Panc1 (cell line): ENCODE measurements around the gene PCMTD2. TPM values are rescaled to one million over a fixed set of nuclear protein-coding genes. Genes with fewer than 3 reads are reported as not detected.
A peak's percentile ranks its signal among the peaks of the same experiment; 100 is the strongest.

ENCODE experiments used
- ATAC-seq: fragments of 200-7000 bp; cut with Tn5 transposase; 2 replicates; pipeline ENCODE4 v1.9.1; 2020; ENCODE audit warnings: mild to moderate bottlenecking, moderate library complexity
- BruUV-seq: library from RNA; stranded (reverse); fragments of 400-500 nt; replicated peaks from 2 replicates; lab custom pipeline; 2021; lab: Mats Ljungman, UMichigan
- CTCF ChIA-PET: fragments of 300-600 bp; sonication (Branson Sonifier 250); formaldehyde crosslinking; loops from one replicate; lab custom pipeline; 2022; ENCODE audit warnings: antibody characterized with exemption; lab: Charles Lee
- POLR2A ChIA-PET: fragments of 300-600 bp; sonication (Branson Sonifier 250); formaldehyde crosslinking; loops from one replicate; lab custom pipeline; 2022; ENCODE audit warnings: antibody characterized with exemption; lab: Charles Lee
- DNase-seq: peaks from one replicate; pipeline ENCODE4 v3.0.0-alpha.2; 2010; ENCODE audit warnings: low read depth, low spot score
- H3K27ac ChIP-seq: 2 replicates; pipeline ENCODE4 v1.5.1; 2011; ENCODE audit warnings: mild to moderate bottlenecking, low read length, inconsistent platforms
- H3K27me3 ChIP-seq: fragments of 200-500 bp; sonication (Bioruptor generic); 2 replicates; pipeline ENCODE4 v1.6.0; 2014; ENCODE audit warnings: low read length, inconsistent platforms; ENCODE audit not compliant: control insufficient read depth, insufficient read depth
- H3K36me3 ChIP-seq: fragments of 200-500 bp; sonication (Bioruptor generic); 2 replicates; pipeline ENCODE4 v1.5.1; 2014; ENCODE audit warnings: inconsistent platforms, mild to moderate bottlenecking, low read length, moderate library complexity; ENCODE audit not compliant: control insufficient read depth, insufficient read depth
- H3K4me1 ChIP-seq: 2 replicates; pipeline ENCODE4 v1.5.1; 2011; ENCODE audit warnings: inconsistent platforms, mild to moderate bottlenecking, low read length, moderate library complexity; ENCODE audit not compliant: control insufficient read depth, insufficient read depth
- H3K4me3 ChIP-seq, 2 experiments: 2 replicates each; pipeline ENCODE4 v1.5.1; 2011 to 2012; ENCODE audit warnings: low read depth in 2 of 2, low read length in 2 of 2, mild to moderate bottlenecking in 2 of 2, inconsistent platforms in 1 of 2, moderate library complexity in 1 of 2
- H3K9me3 ChIP-seq: fragments of 200-500 bp; sonication (Bioruptor generic); 2 replicates; pipeline ENCODE4 v1.5.1; 2014; ENCODE audit warnings: low read depth, mild to moderate bottlenecking, inconsistent platforms, low read length, moderate library complexity; ENCODE audit not compliant: control insufficient read depth, insufficient read depth
- CTCF ChIP-seq: fragments of 450-650 bp; IDR thresholded peaks from 2 replicates; pipeline ENCODE4 v1.5.1; 2017; ENCODE audit warnings: mild to moderate bottlenecking
- POLR2AphosphoS5 ChIP-seq: IDR thresholded peaks from 2 replicates; pipeline ENCODE4 v1.6.1; 2012; ENCODE audit warnings: mild to moderate bottlenecking, low read depth, low read length, moderate library complexity
- REST ChIP-seq, 2 experiments: IDR thresholded peaks; 2 replicates each; pipeline ENCODE4 v1.6.1; 2011 to 2012; ENCODE audit warnings: low read depth in 2 of 2, control low read depth in 1 of 2, low read length in 1 of 2, mild to moderate bottlenecking in 1 of 2, moderate library complexity in 1 of 2; ENCODE audit not compliant: insufficient read depth in 1 of 2
- SIN3A ChIP-seq: IDR thresholded peaks from 2 replicates; pipeline ENCODE4 v1.6.1; 2012; ENCODE audit warnings: low read depth, mild to moderate bottlenecking, low read length, moderate library complexity, borderline replicate concordance; ENCODE audit not compliant: insufficient read depth
- TCF7L2 ChIP-seq: IDR thresholded peaks from 2 replicates; pipeline ENCODE4 v1.6.1; 2011; ENCODE audit warnings: mild to moderate bottlenecking, low read depth, low read length, inconsistent platforms
- in situ Hi-C: cut with HindIII; loops from 2 replicates; pipeline ENCODE4 v1.10.0; 2016; ENCODE audit warnings: low sequenced_read_pairs, low pct_unique_long_range_greater_than_20kb
- intact Hi-C: fragments of 100-400 bp; cut with micrococcal nuclease; formaldehyde crosslinking; loops from one replicate; pipeline ENCODE4 v1.10.0; 2022; ENCODE audit not compliant: unreplicated experiment
- total RNA-seq: library from RNA; stranded (reverse); gene quantifications from one replicate; pipeline ENCODE4 v1.2.1, GENCODE V29; 2021; ENCODE audit not compliant: unreplicated experiment

The PCMTD2 gene
- total RNA-seq, 1 experiment from 2014 or later: 35.0 TPM

GRCh38 chr20:64257107-64257757 lies 1.7 kb downstream of the PCMTD2 start:
- Histone ChIP-seq H3K4me3 (peak overlapping the region in 1 of 2 experiments; percentile 75; a peak in 2 of 4 replicates), H3K27me3 (no peaks in the 10 kb centered on the region), H3K9me3 (no peaks in the 10 kb centered on the region), H3K36me3 (peaks cover 3% of the 10 kb centered on the region; the same call in 1 of the 2 replicates), H3K27ac (no peak overlapping the region), H3K4me1 (peaks cover 11% of the 10 kb centered on the region)
- POLR2A ChIA-PET: no interaction called here
- intact Hi-C loops: no loop called here
- in situ Hi-C loops: no loop called here
- no peak for DNase-seq
- TF ChIP-seq POLR2AphosphoS5 (no peak), TCF7L2 (no peak), REST (IDR thresholded peaks at IDR 0.05; ENCODE audit: insufficient read depth in 1 of 2, low read depth in 2 of 2, low read length in 1 of 2) (no peak), SIN3A (no peak), CTCF (no peak)
- no peak for ATAC-seq
- no TSS peak for BruUV-seq
- CTCF ChIA-PET: no interaction called here

GRCh38 chr20:64258071-64258823 lies 2.7 kb downstream of the PCMTD2 start:
- Histone ChIP-seq H3K27me3 (no peaks in the 10 kb centered on the region), H3K27ac (no peak overlapping the region), H3K4me3 (no peak overlapping the region), H3K4me1 (peaks cover 11% of the 10 kb centered on the region), H3K9me3 (no peaks in the 10 kb centered on the region), H3K36me3 (peaks cover 3% of the 10 kb centered on the region; the same call in 1 of the 2 replicates)
- in situ Hi-C loops (no loop called here), intact Hi-C loops (no loop called here)
- TF ChIP-seq CTCF: no peak
- TF ChIP-seq TCF7L2: no peak
- TF ChIP-seq SIN3A: no peak
- no peak for TF ChIP-seq REST (IDR thresholded peaks at IDR 0.05; ENCODE audit: insufficient read depth in 1 of 2, low read depth in 2 of 2, low read length in 1 of 2)
- no peak for TF ChIP-seq POLR2AphosphoS5
- DNase-seq: no peak
- ATAC-seq: no peak
- CTCF ChIA-PET: no interaction called here
- POLR2A ChIA-PET: no interaction called here
- TSS peak; percentile 52 for BruUV-seq
